GM19455 (cell line): ENCODE results near the gene SLIT3.

Experiments
- ATAC-seq: cut with Tn5 transposase; IDR thresholded peaks from one replicate; pipeline ENCODE4 v1.9.1; 2021; ENCODE audit not compliant: unreplicated experiment

The SLIT3 gene

DNA sequence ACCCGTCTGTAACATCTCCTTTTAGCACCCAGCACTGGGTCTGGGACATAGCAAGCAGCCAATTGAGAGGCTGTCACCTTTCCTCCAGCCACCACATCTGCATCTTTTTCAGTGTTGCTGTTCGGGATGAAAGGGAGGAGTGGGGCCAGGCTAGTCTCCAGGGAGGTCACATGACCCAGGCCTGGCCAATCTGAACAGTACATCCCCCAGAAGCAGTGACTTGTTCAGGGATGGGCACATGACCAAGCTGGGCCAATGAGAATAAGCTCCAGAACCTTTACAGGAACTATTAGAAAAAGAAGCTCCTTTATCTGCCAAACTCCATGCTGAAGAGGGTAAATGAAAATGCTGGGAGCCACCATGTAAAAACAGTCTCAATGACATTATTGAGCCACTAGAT lies 359.0 kb downstream of the SLIT3 start:
- no peak for ATAC-seq

DNA sequence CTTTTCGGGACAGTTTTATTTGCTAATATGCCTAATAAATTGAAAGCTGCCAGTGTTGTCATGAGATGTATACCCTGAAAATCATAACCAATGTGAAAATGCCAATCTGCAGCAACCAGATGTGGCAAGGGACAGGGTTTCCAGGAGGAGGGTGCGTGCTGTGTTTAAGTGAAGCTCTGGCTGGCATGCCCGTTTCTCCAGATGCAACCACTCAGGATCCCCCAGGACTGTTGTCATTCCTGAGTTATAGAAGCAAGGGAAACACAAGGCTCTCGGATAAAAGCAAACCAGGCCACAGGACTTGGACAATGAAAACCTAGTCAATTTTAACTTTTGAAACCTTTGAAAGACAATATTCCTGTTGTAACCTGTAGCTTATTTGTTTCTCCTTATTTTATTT lies 360.2 kb downstream of the SLIT3 start:
- ATAC-seq, result no peak

DNA sequence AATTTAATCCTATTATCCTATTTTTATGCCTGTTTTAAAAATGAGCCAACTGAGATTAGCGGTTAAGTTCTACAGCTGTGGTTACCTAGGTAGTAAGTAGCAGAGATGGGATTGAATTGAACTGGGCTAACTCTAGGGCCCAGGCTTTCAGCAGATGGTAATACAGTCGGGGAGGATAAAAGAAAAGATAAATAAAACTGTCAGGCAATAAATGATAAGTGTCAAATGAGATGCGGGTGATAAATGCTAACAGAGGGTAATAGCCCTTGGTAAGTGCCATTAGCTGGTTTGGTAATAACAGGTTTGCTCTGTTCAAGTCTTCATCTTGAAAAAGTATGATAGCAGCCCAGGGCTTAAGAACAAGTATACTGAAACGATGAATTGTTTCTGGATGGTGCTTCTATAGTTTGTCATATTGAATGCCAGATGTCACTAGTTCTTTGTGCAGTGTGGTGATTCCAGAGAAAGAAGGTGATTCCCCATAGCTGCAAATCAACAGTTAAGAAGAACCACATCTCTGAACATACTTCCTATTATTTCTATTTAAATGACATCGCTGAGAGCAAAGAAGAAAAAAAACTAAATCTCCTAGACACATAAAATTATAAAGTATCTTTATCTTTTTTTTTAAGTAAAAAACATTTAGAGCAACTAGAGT lies 360.9 kb downstream of the SLIT3 start:
- ATAC-seq, result no peak

DNA sequence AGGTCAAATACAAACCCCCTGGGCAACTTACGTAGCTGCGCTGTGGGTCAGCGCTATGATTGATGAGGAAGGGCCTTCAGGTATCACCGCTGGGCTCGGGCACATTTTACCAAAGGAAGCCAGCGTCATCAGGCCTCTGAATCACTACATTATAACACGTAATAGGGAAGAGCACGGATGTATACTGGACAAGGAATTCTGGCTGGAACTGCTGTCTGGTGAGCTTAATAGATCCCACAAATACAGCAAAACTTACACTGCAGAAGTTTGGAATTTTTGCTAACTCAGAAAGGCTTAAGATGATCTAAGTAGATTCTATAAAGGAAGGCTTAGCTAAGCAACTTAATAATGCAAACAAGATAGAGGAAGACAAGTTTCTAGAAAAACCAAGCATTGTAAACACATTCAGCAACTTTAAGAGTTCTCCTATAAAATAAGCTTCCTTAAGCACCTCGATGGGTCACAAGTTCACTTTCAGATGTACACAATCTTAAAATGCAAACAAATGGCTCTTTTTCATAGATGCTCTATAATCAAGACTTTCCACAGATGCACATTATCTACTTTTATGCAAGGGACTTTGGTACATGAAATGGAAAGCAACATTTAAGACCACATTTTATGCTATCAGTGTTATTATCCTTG lies 361.7 kb downstream of the SLIT3 start:
- no peak for ATAC-seq

DNA sequence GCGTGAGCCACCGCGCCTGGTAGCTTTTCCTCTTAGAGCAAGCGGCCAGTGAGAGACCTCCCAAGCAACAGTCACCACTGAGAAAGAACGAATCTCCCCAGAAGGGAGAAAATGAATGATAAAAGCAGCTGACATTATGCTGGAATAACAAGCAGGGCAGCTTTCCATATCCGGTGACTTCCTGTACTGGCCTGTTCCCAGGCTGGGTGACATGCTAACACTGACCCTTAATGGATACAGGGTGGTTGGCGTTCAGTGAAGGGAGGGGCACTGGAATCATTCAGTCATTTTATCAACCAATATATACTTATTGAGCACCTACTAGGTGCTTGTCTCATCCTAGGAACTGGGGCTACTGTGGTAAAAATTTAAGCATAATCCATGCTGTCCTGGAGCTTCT lies 364.4 kb downstream of the SLIT3 start:
- no peak for ATAC-seq

DNA sequence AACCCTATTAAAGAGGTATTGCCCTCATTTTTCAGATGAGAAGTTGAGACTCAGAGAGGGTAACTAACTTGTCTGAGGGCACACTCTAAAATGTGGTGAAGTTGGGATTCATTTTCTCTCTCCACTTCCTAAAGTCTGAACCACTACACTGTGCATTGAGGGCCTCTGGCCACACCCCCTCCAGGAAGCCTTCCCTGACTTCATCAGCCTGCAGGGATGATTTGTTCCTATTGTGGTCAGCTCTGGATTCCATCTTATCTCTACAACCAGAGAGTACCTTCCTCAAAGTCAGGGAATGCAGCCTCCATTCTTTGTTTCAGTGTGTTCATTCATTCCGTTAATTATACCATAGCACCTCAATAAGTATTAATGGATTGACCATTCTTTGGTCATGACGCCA lies 365.8 kb downstream of the SLIT3 start:
- no peak for ATAC-seq

DNA sequence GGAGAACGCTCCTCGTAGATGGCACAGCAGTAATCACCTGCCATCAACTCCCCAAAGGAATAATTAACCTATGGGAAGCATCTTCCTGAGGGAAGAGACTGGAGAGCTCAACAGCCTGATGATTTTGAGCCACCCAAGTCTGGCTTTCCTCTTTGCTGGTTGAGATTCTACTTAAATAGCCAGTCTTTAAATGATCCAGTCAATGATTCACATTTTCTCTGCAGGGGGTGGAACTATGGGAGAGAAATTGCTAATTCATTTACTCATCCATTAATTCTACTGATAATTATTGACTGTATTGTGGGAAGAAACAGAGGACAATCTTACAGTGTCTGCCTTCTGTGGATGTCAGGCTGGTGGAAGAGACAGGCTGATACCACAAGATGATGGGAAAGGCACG lies 366.8 kb downstream of the SLIT3 start:
- no peak for ATAC-seq

DNA sequence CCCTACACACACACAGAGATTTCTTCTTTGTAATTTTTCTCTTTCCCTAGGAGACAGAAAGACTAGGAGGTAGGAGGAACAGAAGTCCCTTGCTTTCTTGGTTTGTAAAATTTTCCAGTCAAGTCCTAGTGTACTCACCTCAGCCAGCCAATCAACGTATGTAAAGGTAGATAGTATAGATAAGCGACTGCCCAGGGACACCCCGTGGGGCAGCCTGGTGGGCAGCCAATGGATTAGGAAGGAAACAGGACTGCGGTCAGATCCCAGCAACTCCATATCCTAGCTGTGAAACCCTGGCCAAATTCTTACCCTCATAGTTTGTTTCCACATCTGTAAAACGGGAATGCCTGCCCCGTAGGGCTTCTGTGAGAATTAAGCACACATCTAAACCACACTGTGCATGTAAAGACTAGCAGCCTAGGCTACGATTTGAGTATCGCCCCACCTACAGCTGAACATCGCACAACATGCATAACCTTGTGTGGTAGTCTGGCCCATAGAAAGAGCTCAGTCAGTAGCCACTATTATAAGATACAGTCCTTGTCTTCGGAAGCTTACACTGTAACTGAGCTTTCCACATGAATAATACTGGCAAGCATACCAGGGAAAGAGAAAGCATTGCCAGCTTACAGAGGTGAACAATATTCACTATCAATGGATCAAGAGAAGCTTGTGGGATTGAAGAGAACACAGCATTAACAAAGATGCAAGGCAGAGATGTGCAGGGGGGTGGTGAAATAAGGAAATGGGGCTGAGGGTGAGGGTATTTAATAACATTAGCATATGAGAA lies 368.3 kb downstream of the SLIT3 start:
- no peak for ATAC-seq

DNA sequence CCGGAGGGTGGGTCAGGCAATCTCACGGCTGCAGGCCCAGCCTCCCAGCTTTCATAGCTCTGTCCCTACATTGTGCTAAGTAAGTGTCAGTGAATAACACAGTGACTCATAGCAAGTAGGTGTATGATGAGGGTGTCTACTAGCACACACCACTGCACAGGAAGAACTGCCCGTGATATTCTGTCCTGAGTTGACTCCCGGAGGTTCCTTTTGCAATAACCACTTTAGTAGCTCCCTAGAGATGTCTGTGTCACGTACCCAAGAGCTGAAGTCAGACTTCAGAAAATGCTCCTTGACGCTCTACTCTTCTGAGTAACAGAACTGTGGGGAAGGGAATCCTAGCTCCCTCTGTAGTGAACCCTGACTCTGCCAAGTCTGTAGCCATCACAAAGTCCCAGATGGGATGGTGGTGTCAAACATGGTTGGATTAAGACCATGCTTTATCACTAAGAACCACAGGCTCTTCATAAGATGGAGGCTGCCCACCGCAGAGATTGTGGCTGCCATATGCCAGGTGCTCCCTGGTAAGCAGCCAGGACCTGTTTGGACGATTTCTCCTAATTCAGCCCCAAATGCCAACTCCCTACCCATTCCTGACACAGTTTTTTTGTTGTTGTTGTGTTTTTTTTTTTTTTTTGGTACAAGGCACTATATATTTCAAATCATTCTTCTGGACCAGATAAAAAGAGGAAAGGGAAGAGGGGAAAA lies 369.1 kb downstream of the SLIT3 start:
- ATAC-seq, result no peak

DNA sequence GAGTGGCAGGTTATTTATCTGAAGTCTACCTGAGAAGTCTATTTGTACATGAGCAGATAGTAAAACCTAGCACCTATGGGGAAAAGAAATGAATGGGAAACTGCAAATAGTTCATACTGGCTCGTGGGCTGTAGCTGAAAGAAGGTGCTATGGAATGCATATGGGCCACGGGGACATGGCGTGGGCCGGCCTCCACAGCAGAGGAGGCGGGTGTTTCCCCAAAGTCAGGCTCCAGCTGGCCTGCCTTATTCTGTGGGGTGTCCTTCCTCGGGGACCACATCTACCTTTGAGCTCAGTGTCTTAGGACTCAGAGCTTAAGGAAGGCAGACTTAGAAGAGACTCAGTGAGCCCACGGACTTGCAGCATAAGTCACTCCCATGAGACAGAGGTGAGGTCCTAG lies 371.3 kb downstream of the SLIT3 start:
- ATAC-seq, result no peak

DNA sequence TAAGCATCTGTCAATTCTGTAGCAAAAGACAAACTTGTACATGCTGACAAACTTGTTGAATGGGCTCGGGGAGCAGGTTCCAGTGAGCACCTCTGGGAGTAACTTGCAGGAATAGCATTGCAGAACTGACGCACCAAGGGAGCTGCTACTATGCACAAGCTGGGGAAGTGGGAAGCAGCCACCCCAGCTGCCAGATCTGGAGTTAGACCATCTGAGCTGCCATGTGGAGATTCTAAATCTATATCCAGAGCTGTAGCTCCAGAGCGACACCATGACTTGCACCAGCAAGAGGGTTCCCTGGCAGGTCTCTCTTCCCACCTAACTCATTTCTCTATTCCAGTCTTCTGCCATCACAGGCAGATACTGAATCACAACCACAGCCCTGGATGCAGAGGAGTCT lies 375.8 kb downstream of the SLIT3 start:
- ATAC-seq, result no peak

DNA sequence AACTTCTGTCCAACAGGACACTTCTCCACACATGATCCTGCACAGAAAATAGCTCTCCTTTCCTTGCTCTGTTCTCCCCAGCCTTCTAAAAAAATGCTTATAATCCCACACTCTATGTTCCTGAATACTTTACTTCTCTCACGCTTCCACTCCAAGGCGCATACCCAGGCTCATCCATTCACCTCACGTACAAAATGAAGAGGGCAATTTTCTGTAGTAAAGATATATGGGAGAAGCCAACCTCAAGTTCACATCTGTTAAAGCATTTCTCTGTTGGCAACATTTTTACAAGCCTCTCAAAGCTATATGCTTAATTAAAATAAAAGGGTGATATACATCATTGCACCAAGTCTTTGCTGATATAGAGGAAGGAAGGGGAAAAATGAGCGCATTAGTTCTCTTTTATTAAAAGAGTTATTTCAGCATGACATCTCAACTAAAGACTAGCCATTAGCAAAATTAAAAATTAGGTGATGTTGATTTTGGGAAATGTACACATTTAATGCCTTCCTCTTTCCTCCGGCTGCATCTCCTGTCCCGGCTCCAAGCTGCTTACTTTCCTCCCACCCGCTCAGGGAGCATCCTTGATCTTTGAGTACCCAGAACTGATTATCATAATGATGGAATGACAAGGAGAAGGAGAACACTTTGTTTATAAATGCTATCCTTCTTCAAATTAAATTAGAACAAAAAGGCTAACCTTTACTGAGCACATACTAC lies 379.6 kb downstream of the SLIT3 start:
- no peak for ATAC-seq

DNA sequence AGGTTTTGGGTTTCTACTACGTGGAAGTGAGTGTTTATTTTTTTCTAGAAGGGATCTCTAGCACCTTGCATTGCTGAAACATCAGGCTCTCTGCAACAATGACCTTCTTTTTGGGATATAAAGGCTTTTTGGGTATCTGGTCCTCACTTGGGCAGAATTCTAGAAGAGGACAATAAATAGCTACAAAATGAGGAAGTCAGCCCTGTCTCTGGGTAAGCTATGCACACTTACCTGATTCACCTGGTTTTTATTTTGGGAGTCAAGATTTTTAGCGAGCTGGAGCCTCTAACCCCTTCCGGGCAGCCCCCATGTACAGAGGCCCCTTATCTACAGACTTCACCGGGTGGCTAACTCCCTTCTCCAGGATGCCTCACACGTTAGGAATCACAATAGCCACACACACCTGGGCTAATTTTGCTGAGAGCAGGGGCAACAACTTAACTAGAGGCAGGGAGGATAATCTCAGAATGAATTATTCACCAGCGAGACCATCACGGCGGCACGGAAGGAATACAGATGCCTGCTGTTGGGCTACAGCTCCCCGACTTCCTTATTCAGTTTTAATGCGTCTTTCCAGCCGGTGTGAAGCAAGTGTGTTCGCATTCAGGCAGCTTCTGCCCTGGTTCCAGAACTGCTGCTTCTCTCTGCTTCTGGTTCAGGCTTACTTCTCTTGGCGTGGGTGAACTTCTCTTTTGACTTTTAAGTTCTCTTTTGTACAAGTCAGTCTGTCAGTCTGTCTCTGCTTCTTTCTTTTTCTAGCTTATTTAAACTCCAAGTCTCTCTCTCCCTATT lies 380.7 kb downstream of the SLIT3 start:
- ATAC-seq, result no peak

DNA sequence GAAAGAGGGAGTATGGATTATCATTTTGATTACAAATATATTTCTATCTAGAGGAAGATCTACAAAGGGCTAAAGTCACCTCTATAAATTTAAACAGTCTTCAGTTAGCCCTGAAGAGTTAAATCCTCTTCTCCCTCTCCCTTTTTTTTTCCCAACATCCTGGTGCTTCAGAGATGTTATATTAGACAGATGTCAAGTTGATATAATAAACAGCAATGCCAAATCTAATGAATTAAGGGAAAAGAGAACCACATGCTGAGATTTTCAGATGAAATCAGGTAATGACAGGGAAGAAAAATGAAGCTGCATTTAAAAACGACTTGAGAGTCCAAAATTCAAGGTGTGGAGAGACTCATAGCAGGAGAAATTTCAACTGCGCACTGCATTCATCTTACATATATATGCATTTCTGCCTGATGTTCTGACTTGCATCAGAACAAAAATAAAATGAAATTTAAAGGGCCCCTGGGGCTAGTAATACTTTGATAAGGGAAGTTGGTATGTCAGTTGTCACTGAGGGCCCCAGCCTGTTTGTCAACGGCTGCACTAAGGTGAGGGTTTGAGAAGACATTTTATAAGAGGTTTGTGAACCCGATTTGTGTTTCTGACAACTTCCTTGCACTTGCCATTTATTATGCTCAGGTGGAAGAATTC lies 382.9 kb downstream of the SLIT3 start:
- ATAC-seq, result no peak

DNA sequence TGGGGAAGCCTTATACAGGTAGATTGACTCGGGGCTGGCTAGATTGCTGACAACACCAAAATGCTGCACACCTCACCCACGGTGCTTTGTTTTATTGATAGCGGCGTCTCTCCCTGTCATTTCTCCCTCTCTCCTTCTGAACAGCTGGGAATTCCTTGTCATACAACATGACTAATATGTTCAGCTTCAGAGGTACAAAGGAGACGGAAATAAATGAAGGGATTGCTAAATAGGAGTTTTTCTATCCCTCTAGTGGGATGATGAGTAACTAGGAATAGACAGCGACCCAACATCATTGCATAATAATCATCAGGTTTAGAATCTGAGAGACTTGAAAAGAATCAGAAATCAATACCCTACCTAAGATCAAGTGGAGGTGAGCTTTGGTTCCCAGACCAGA lies 384.1 kb downstream of the SLIT3 start:
- ATAC-seq, result no peak

DNA sequence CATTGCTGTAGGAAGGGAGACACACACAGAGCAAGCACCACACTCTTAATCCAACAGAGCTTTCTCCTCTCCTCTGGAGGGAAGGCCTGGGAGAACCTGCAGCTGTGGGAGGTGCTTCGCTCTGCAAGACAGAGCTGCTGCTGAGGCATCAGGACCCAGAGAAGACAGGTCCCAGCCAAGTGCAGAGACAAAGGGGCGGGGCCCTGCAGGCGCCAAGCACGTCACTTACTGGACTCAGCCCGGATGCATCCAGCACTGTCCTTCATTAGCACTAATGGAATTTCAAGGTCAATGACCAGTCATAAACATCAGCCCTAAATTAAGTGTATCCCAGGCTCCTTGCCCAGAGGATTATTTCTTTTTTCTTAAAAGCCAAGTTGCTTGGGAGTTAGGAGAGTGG lies 384.7 kb downstream of the SLIT3 start:
- no peak for ATAC-seq

DNA sequence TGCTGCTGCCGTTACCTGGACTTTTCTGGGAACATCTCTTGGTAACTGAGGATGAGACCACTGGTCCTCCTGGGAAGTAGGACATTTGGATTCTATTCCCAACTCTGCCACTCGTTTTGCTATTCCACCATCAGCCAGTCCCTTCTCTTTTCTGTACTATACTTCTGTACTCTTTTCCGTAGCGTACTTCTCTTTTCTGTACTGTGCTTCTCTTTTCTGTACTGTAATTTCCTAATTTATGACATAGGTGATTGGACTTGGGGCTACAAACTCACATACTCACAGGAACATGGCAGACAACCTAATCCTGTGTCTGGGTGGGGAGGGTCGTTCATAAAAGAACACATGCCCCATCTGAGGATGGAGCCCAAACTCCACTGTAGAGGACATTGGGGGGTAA lies 386.4 kb downstream of the SLIT3 start:
- no peak for ATAC-seq

DNA sequence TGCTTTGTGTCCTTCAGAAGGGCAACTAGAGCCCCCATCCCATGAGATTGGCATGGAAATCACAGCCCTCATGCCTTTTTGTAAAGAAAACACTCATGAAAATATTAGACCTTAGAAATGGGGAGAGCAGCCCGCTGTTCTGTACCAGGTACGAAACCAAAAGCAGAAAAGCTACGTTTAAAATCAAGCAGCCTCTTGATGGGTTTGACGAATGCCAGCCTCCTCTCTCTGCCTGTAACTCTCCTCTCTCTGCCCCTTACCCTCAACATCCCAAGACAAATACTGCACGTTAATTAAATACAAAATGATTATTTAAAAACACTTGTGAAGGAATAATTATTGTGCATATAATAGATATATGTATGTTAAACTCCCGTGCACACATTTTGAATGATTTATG lies 390.1 kb downstream of the SLIT3 start:
- ATAC-seq, result no peak

DNA sequence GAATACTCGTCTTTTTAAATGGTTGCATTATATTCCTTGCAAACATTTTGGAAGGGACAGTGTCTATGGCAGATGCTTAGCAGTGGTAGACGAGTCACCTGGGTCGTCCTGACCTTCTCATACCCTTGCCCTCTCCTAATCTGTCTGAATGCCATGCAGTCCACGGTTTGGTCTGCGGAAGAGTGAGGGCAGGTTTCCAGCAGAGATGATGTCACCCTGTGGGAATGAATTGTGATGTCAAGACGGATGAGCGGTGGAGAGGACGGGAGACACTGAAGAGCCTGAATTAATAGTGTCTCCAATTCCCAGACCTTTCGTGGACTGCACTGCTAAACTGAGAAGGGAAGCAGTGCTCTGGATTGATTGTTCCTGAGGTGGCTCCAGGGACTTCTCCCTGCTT lies 392.7 kb downstream of the SLIT3 start:
- ATAC-seq, result no peak

DNA sequence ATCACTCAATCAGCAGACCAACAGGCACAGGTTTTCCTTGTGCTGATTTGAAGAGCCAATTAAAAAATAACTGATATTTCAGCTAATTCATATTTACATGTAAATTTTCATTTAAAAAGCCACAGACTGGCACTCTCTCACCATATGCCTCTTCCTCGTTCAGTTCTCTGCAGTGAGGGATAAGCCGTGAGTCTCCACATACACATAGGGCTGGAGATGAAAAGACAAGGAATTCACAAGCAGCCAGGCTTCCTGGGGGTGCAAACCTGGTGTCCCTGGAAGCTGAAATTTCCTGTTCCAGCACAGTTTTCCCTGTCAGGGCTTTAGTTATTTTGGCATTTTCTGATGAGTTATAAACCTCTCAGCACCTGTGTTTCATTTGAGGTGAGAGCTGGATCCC lies 397.9 kb downstream of the SLIT3 start:
- ATAC-seq, result no peak
